ENCODE measurements around the gene FCSK.
A peak's percentile ranks its signal among the peaks of the same experiment; 100 is the strongest.

FCSK gene

DNA sequence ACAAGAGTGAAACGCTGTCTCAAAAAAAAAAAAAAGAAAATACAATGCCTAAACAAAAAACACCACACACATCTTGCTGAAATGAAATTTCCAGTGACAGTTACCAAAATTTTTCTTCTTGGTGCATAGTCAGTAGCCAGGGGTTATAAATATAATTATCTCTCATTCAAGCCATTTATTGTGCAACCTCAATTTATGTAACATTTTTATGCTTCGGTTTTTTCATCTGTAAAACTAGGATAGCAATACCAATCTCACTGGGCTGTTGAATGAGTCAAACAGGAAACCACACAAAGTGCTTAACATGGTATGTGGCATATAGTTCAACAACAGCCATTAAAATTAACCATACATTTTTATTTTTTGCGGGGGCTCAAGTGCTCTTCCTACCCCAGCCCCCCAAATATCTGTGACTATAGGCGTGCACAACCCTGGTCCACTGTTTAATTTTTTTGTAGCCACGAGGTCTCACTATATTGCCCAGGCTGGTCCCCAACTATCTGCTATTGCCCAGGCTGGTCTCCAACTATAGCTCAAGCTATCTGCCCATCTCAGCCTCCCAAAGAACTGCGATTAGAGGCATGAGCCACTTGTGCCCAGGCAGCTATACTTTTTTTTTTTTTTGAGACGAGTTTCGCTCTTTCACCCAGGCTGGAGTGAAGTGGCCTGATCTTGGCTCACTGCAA is 66.4 kb downstream of the FCSK start:
- peak; percentile 67 to 77 for DNase-seq (ENCODE audit: low read depth in 2 of 2)
- TF ChIP-seq, protein P1, sequence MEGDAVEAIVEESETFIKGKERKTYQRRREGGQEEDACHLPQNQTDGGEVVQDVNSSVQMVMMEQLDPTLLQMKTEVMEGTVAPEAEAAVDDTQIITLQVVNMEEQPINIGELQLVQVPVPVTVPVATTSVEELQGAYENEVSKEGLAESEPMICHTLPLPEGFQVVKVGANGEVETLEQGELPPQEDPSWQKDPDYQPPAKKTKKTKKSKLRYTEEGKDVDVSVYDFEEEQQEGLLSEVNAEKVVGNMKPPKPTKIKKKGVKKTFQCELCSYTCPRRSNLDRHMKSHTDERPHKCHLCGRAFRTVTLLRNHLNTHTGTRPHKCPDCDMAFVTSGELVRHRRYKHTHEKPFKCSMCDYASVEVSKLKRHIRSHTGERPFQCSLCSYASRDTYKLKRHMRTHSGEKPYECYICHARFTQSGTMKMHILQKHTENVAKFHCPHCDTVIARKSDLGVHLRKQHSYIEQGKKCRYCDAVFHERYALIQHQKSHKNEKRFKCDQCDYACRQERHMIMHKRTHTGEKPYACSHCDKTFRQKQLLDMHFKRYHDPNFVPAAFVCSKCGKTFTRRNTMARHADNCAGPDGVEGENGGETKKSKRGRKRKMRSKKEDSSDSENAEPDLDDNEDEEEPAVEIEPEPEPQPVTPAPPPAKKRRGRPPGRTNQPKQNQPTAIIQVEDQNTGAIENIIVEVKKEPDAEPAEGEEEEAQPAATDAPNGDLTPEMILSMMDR (IDR thresholded peaks at IDR 0.05; ENCODE audit: low read depth, low read length), result no peak
- no peak overlapping the region for H3K4me3 ChIP-seq (replicated peaks in 1 of 2; ENCODE audit: low read depth in 2 of 2, low read length in 2 of 2)

DNA sequence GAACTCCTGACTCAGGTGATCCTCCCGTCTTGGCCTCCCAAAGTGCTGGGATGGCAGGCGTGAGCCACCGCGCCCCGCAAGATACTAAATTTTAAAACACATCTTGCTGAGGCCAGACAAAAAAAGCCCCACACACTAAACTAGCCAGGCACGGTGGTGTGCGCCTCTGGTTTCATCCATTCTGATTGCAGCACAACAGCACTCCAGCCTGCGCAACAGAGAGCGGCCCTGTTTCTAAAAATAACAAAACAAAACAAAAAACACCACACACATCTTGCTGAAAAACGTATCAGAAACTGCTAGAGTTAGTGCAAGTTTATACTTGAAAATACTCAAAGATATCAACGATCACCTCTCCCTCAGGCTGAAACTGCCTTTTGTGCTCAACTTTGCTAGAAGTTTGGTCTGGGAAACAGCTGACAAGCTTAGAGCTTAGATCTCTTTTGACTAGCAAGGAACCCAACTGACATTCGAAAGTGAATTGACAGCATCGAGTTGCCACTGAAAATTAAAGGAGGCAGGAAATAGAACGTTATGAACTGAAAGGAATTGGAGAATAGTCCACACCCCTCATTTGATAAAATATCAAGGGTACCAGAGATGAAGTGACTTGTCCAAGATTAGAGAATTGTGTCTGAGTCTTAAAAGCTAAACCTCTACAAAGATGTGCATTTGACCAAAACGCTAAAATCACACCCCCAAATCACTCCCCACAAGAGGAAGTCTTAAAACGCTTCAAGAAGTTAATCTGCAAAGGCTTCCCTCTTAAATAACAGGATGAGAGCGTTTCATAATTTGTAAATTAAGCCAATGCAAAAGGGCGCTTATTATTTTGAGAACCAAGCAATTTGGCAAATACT is 68.1 kb downstream of the FCSK start:
- peak overlapping the region; percentile 92 to 97 for H3K4me3 ChIP-seq (replicated peaks in 1 of 2; ENCODE audit: low read depth in 2 of 2, low read length in 2 of 2)
- no peak for DNase-seq (ENCODE audit: low read depth in 2 of 2)
- TF ChIP-seq, protein P1 (IDR thresholded peaks at IDR 0.05; ENCODE audit: low read depth, low read length), result no peak

DNA sequence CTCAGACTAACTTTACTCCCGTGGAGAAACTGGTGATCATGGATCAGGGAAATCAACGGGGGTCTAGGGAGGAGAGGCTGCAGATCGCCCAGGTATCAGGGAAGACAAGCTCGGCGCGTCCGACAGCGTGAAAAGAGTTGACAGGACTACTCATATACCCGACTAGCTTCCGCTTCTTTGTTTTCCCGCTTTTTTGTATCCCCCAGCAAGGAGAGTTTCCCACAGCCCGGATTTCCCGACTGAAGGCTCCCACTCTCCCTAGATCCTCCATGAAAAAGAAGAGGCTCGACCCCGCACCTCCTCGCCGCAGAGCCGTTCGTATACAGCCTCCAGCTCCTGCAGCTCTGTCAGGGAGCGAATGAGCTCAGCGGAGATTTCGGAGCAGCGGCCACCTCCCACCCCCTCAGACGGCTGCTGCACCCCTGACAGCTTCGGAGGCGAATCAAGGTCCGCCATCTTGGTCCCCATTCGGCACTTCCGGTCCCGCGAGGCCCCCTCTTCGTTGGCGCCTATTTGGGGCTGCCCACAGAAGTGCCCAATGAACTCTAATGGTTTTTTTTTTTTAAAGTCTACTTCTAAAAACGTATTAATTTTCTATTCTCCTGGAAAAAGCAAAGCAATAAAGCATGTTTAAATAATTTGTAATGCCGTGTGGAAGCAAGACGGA is 68.8 kb downstream of the FCSK start, which contains the start of gene COG4:
TSS of gene COG4 (minus strand) at position 479 of the 667 bp plus-strand sequence. CDS start at position 468, 11 bp downstream.
- DNase-seq (ENCODE audit: low read depth in 2 of 2), result peak; percentile 87 to 88
- peak within 1 kb of the TSS; percentile 92 to 97 for H3K4me3 ChIP-seq (replicated peaks in 1 of 2; ENCODE audit: low read depth in 2 of 2, low read length in 2 of 2)
- TF ChIP-seq, protein P1 (IDR thresholded peaks at IDR 0.05; ENCODE audit: low read depth, low read length), result no peak

DNA sequence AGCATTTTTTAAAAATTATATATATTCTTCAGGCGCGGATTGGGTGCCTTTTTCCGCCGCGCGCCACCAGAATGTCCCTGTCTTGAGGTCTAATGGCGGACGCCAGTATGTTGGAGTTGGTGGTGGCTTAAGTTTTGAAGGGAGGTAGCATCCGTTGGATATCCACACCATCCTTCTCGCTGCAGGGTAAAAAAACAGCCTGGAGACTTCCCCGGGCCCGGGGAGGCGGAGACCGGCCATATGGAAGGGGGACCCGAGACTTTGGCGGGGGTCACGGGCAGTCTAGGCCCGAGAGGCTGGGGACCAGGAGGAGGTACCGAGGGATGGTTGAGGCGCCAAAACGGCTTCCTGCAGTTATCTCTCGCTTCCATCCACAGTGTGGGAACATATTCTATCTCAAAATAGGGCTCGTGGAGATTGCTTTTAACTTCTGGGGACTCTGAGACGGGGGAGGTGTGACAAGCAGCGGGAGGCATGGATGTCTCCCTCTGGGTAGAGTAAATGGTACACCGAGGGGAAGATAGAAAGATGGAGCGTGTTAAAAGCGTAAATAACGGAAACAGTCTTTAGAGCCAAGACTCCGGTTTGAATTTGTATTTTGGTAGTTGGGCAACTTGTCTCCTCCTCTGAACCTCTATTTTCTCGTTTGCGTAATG is 69.5 kb downstream of the FCSK start, which contains the start of gene SF3B3:
TSS of gene SF3B3 (plus strand) at position 74 of the 656 bp plus-strand sequence. CDS start 2,841 bp downstream, outside the sequence.
- TF ChIP-seq, protein P1 (IDR thresholded peaks at IDR 0.05; ENCODE audit: low read depth, low read length), result no peak
- peak in 1 of 2 donors; percentile 81 for DNase-seq (ENCODE audit: low read depth in 2 of 2)
- peak within 1 kb of the TSS; percentile 92 to 97 for H3K4me3 ChIP-seq (replicated peaks in 1 of 2; ENCODE audit: low read depth in 2 of 2, low read length in 2 of 2)

DNA sequence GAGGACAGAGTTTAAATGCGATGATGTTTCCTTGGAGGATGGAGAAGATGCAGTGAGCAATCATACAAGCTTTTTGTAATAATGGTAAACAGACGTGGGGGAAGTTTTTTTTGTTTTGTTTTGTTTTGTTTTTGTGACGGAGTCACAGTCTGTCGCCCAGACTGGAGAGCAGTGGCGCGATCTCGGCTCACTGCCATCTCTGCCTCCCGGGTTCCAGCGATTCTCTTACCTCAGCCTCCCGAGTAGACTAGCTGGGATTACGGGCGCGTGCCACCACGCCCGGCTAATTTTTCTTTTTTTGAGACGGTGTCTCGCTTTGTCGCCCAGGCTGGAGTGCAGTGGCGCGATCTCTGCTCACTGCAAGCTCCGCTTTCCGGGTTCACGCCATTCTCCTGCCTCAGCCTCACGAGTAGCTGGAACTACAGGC is 70.0 kb downstream of the FCSK start:
- H3K4me3 ChIP-seq (replicated peaks in 1 of 2; ENCODE audit: low read depth in 2 of 2, low read length in 2 of 2), result peak overlapping the region; percentile 92 to 97
- DNase-seq (ENCODE audit: low read depth in 2 of 2), result peak in 1 of 2 donors; percentile 56

DNA sequence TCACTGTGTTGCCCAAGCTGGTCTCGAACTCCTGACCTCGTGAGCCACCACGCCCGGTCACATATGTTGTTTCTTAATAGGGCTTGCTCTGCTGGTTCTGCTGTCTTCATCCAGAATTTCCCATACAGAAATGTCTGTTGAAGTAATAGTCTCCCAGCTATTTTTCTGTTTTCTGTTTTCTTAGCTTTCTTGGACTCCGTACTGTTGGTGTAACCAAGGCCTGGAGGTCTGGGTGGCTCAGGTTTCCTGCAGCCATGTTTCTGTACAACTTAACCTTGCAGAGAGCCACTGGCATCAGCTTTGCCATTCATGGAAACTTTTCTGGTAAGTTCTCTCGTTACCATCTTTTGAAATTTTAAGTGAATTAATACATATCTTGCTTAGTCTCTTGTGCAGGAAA is 72.0 kb downstream of the FCSK start:
- no peak for DNase-seq (ENCODE audit: low read depth in 2 of 2)
- TF ChIP-seq, protein P1 (IDR thresholded peaks at IDR 0.05; ENCODE audit: low read depth, low read length), result no peak
- no peak overlapping the region for H3K4me3 ChIP-seq (replicated peaks in 1 of 2; ENCODE audit: low read depth in 2 of 2, low read length in 2 of 2)

Data from cardiac fibroblast (primary cell).